Measurements from ENCODE around the gene PURA.

The PURA gene

DNA sequence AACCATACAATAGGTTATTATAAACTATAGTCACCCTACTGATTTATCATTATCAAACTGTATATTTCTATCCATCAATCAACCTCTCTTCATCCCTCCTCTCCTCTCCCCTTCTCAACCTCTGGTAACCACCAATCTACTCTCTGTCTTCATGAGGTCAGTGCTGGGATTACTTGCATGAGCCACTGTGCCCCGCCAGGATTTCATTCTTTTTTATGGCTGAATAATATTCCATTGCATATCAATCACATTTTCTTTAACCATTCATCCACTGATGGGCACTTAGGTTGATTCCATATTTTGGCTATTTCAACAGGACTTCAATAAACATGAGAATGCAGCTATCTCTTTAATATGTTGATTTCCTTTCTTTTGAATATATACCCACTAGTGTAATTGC, 10.8 kb upstream of the PURA start:
- no peak for DNase-seq (ENCODE audit: low spot score in 2 of 2)
- Histone ChIP-seq H3K27me3 (ENCODE audit: low read depth) (no peaks in the 10 kb centered on the region), H3K9me3 (no peaks in the 10 kb centered on the region), H3K4me1 (peaks cover 3% of the 10 kb centered on the region; the same call in 1 of the 2 replicates), H3K4me3 (no peak overlapping the region), H3K36me3 (replicated peaks) (no peaks in the 10 kb centered on the region)
- in situ Hi-C loops (cut with MboI; ENCODE audit: low sequenced_read_pairs) = no loop called here

- Histone ChIP-seq H3K27me3 (ENCODE audit: low read depth) (no peaks in the 10 kb centered on the region), H3K9me3 (no peaks in the 10 kb centered on the region), H3K4me3 (no peak overlapping the region), H3K36me3 (replicated peaks) (no peaks in the 10 kb centered on the region), H3K4me1 (peaks cover 3% of the 10 kb centered on the region; the same call in 1 of the 2 replicates)
- DNase-seq (ENCODE audit: low spot score in 2 of 2) = no peak
- in situ Hi-C loops (cut with MboI; ENCODE audit: low sequenced_read_pairs) = no loop called here
Measured at GRCh38 chr5:140104100-140104499, 9.8 kb upstream of the PURA start.

DNA sequence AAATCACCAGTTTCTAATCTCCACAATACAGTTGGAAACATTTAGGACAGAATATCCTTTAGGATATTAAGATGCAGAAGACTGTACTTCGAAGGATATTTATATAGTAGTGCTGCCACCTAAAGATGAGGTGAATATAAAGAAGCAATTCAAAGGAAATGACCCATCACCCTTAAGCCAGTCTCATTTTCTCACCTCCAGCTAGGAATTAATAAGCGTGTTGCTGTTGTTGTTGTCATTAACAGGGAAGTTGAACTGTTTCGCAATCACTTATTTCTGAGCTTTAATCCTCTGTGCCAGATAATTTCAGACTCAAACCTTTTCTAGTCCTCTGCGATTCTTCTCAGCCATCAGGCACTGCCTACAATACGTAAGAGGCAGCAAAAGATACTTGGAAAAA, 7.8 kb upstream of the PURA start:
- DNase-seq (ENCODE audit: low spot score in 2 of 2) = no peak
- H3K4me1 ChIP-seq = peaks cover 19% of the 10 kb centered on the region
- in situ Hi-C loops (cut with MboI; ENCODE audit: low sequenced_read_pairs) = no loop called here

DNA sequence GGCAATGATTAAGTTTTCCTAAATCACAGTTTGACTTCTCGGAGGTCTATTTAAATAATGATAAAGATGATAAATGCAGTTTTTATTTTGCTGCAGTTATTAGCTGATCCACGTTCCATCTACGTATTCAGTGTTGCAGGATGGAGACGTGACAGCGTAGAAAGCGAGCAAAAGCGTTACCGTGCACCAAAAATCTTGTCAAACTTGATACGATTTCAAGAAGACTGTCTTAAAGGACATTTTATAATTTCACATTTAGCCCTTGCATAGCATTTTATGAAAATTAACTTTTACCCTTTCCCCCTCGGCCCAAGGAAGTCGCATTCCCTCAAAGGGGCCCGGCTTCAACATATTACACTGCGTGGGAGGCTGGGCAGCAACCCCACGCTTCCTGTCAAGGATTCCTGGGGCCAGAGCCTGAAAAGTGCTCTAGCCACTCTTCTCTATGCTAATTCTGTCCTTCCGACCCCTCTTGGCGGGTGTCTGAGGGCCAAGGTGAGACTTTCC, 7.1 kb upstream of the PURA start:
- Histone ChIP-seq H3K4me3 (peak overlapping the region; percentile 54), H3K9me3 (no peaks in the 10 kb centered on the region), H3K36me3 (replicated peaks) (no peaks in the 10 kb centered on the region), H3K27me3 (ENCODE audit: low read depth) (no peaks in the 10 kb centered on the region), H3K4me1 (peaks cover 25% of the 10 kb centered on the region)
- no peak for DNase-seq (ENCODE audit: low spot score in 2 of 2)
- in situ Hi-C loops (cut with MboI; ENCODE audit: low sequenced_read_pairs) = no loop called here

More for the DNA sequence above, 7.8 kb upstream of the PURA start:
- Histone ChIP-seq H3K36me3 (replicated peaks) (no peaks in the 10 kb centered on the region), H3K4me3 (no peak overlapping the region), H3K27me3 (ENCODE audit: low read depth) (no peaks in the 10 kb centered on the region), H3K9me3 (no peaks in the 10 kb centered on the region)

DNA sequence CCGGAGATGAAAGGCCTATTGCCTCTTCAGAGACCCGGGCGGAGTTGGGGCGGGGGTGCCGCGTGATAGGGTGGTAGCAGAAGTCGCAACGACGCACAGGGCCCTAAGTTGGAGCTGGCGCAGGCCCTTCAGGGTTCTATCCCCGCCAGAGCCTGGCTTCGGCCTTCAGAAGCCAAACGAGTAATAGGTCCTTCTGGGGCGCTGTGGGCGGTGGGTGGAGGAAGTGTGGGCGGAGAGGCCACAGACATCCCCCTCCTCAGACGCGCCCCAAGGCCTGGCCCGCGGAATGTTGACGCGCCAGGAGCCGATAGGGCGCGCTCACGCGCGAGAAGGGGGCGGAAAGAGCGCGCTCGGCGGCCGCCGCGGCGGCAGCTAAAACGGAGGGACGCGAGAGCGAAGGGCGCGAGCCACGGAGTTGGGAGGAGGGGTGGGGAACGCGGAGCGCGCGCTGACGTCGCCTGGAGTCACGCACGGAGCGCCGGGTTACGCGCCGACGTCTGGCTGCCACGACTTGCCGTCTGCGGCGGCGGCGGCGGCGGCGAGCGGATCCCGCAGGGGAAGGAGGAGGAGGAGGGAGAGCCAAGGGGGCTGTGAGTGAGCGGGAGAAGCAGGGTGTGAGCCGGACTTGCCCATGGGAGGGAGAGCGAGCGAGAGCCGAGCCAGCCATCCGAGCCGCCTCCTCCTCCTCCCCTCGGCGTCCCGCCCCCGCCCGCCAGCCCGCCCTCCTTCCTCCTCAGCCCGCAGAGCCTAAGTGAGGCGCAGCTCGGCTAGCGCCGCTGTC, 6.4 kb upstream of the PURA start:
- in situ Hi-C loops (cut with MboI; ENCODE audit: low sequenced_read_pairs) = no loop called here
- Histone ChIP-seq H3K36me3 (replicated peaks) (no peaks in the 10 kb centered on the region), H3K4me3 (peak overlapping the region; percentile 54), H3K27me3 (ENCODE audit: low read depth) (no peaks in the 10 kb centered on the region), H3K9me3 (no peaks in the 10 kb centered on the region), H3K4me1 (peaks cover 31% of the 10 kb centered on the region)
- DNase-seq (ENCODE audit: low spot score in 2 of 2) = peak; percentile 86 to 94

DNA sequence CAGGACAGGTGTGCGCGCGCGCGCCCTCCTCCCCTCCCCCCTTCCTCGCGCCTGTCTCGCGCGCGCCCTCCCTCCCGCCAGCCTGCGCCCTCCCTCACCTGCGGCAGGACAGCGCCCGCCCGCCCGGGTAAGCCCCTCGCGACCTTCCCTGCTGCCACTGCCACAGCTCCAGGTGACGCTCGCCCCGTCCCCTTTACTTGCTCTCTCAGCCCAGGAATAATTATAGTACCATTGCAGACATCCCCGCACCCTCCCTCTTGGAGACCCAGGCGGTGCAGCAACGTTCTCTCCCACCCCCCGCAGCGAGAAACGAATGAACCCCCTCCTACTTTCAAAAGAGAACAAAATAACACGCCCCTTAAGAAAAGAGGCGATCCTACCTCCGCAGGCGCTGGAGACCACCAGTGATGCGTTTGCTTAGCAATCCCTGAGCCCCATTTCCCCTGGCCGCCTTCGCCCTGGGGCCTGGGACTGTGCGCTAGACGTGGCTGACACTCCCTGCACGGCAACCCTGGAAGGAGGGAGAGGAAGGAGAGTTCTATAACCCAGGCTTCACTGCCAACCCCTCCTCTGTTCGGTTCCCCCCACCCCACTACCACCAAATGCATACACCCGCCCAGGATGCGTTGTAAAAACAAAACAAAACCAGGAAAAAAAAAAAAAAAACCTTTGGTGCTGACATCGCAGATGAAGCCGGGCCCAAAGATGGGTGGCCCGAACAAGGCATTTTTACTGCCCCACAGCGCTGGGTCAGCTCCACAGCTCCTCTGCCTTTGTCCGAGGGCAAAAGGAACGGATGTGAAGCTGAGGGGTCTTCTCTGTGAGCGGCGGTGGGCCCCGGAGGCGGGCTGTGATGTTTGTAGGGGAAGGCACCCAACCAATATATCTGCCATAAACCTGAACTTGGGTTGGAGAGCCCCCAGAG, 5.6 kb upstream of the PURA start:
- peak in 1 of 2 experiments; percentile 68 for DNase-seq (ENCODE audit: low spot score in 2 of 2)
- Histone ChIP-seq H3K9me3 (no peaks in the 10 kb centered on the region), H3K4me3 (peak overlapping the region; percentile 54), H3K27me3 (ENCODE audit: low read depth) (no peaks in the 10 kb centered on the region), H3K4me1 (peaks cover 35% of the 10 kb centered on the region), H3K36me3 (replicated peaks) (no peaks in the 10 kb centered on the region)
- in situ Hi-C loops (cut with MboI; ENCODE audit: low sequenced_read_pairs) = no loop called here

DNA sequence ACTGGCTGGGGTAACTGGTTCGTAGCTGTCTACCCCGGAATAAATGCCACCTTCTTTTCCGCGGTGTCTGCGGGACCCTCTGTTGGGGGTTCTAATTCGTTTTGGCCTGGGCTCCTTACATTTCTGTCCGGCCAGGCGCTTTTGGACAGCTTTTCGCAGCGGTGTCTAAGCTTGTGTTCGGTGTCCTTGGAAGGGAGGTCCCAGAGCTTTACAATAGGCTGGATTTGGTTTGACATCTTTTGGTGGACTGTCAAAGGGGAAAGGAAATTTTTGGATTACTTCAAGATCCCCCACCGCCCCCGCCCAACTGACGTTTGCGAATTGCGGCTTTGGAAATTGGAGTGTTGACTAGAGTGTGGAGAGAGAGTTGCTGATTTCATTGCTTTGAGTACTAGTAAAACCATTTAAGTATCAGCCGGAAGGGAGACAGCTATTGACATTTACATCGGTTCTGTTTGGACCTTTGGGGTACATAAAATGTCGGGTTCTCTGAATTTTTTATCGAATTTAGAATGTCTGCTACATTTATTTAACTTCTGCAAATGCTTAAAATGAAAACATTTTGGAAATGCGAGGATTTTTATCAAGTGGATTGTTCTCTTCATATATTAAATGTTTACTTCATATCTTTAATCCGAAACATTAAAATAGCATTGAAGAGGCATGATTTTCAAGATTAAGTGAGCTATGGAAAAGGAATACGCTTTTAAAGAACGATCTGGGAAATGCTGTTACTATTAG, 4.7 kb upstream of the PURA start:
- no peaks in the 10 kb centered on the region for H3K36me3 ChIP-seq (replicated peaks)
- H3K4me1 ChIP-seq = peaks cover 36% of the 10 kb centered on the region
- peak; percentile 60 to 66 for DNase-seq (ENCODE audit: low spot score in 2 of 2)
- H3K4me3 ChIP-seq = peak overlapping the region; percentile 54
- in situ Hi-C loops (cut with MboI; ENCODE audit: low sequenced_read_pairs) = no loop called here
- H3K9me3 ChIP-seq = no peaks in the 10 kb centered on the region
- no peaks in the 10 kb centered on the region for H3K27me3 ChIP-seq (ENCODE audit: low read depth)

DNA sequence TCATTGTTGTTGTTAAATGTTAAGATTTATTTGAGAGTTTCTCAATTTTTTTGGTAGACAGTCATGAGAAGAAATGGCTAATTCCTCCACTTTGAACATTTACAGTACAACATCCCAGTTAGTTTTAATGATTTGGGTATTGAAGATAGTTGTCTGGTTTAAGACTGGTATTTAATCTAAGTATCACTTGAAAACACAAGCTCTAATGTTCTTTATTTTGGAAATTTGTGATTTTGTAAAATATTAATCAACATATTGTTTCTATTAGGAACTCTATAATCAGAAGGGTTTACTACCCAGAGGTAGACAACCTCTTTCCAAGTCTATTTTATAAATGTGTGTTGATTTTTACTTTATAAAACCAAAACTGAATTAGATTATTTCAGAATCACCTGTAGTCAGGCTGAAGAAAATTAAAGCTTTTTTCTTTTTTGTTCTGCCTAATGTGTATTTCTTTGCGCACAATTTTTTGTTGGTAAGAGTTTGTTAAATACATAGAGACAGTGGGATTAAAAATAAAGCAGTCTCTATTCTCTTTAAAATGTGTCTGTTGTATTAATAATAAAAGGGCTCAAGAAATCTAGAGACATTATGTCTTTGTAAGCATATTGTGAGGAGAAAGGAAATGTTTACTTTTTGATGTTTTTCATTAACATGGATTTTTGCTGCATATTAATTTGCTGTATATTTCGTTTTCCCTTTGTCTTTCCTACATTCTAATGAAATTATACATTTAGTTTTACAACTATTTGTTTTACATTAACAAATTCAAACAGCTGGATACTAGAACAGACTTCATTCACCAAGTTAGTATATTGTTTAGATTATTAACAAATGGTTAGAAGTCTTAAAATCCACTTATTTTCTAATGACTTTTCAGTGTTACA, 3.9 kb upstream of the PURA start:
- Histone ChIP-seq H3K4me1 (peaks cover 36% of the 10 kb centered on the region), H3K9me3 (no peaks in the 10 kb centered on the region), H3K27me3 (ENCODE audit: low read depth) (no peaks in the 10 kb centered on the region), H3K4me3 (peak overlapping the region; percentile 54), H3K36me3 (replicated peaks) (no peaks in the 10 kb centered on the region)
- in situ Hi-C loops (cut with MboI; ENCODE audit: low sequenced_read_pairs) = no loop called here
- no peak for DNase-seq (ENCODE audit: low spot score in 2 of 2)

- DNase-seq (ENCODE audit: low spot score in 2 of 2) = no peak
- in situ Hi-C loops (cut with MboI; ENCODE audit: low sequenced_read_pairs) = no loop called here
- Histone ChIP-seq H3K9me3 (no peaks in the 10 kb centered on the region), H3K4me1 (peaks cover 40% of the 10 kb centered on the region), H3K4me3 (peak overlapping the region; percentile 12), H3K36me3 (replicated peaks) (no peaks in the 10 kb centered on the region), H3K27me3 (ENCODE audit: low read depth) (no peaks in the 10 kb centered on the region)
Measured at GRCh38 chr5:140110646-140110957, 3.3 kb upstream of the PURA start.

- Histone ChIP-seq H3K4me3 (peak overlapping the region; percentile 12), H3K9me3 (no peaks in the 10 kb centered on the region), H3K27me3 (ENCODE audit: low read depth) (no peaks in the 10 kb centered on the region), H3K4me1 (peaks cover 47% of the 10 kb centered on the region), H3K36me3 (replicated peaks) (0 out of 2 replicates have a peak, but pooled peaks cover 2% of the 10 kb centered on the region)
- DNase-seq (ENCODE audit: low spot score in 2 of 2) = peak; percentile 73 to 78
- in situ Hi-C loops (cut with MboI; ENCODE audit: low sequenced_read_pairs) = no loop called here
Measured at GRCh38 chr5:140111011-140111858, 2.7 kb upstream of the PURA start.

DNA sequence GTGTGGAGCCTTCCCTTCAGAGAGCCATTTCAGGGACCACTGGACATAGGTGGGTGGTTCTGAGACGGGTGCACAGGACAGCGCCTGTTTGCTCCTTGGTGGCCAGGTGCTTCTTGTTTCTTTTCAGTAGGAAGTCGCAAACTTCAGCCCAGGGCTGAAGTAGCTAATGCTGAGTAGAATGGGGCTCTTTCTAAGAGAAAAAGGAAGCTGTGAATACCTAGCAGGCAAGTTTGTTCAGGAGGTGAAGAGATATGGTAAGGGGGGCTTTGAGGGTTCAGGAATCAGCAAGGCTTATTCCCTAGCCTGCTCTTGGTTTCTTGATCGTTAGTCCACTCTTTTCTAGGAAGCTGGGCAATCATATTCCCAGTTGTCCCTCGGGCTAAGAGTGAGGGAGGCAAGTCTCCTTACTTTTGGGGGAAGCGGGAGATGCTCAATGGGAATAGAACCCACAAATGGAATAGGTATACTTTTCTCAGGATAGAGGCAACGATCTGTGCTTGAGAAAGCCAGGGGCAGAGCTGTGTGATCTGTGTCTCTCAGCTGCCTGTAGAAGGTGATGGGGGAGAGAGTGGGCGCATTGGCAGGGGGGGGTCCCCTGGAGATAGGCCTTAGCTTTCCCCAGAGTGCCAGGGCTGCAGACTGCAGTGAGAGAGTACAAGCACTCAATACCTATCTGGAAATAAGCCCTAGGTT, 1.9 kb upstream of the PURA start:
- DNase-seq (ENCODE audit: low spot score in 2 of 2) = no peak
- H3K4me3 ChIP-seq = no peak overlapping the region
- peaks cover 53% of the 10 kb centered on the region for H3K4me1 ChIP-seq
- no peaks in the 10 kb centered on the region for H3K9me3 ChIP-seq
- in situ Hi-C loops (cut with MboI; ENCODE audit: low sequenced_read_pairs) = no loop called here
- 0 out of 2 replicates have a peak, but pooled peaks cover 5% of the 10 kb centered on the region for H3K36me3 ChIP-seq (replicated peaks)
- no peaks in the 10 kb centered on the region for H3K27me3 ChIP-seq (ENCODE audit: low read depth)
